Choroid plexus epithelial cell (primary cell): ENCODE results near the gene TCERG1.

Source experiments
- DNase-seq: peaks from one replicate; pipeline ENCODE4 v3.0.0-alpha.2; 2010; ENCODE audit warnings: low read depth
- H3K4me3 ChIP-seq: 2 replicates; pipeline ENCODE4 v1.5.1; 2011; ENCODE audit warnings: low read depth, mild to moderate bottlenecking, control low read depth, low read length, moderate library complexity
- CTCF ChIP-seq: conservative IDR thresholded peaks from 2 replicates; pipeline ENCODE4 v1.5.1; 2011; ENCODE audit warnings: low read depth, mild to moderate bottlenecking, control low read depth, inconsistent platforms, low read length, moderate library complexity

TCERG1 gene

GRCh38 chr5:146446861-146447733 lies at the start of gene TCERG1:
TSS of gene TCERG1 (plus strand) at chr5:146447333. CDS start at chr5:146447350, 17 bp downstream.
- peak; percentile 100 for DNase-seq
- H3K4me3 ChIP-seq = peak within 1 kb of the TSS; percentile 100

GRCh38 chr5:146398826-146399225 lies 48.3 kb upstream of the TCERG1 start:
- no peak for DNase-seq
- TF ChIP-seq CTCF = no peak
- H3K4me3 ChIP-seq = no peak overlapping the region

More at GRCh38 chr5:146446861-146447733, at the start of gene TCERG1:
- TF ChIP-seq CTCF = peak; percentile 80

DNA sequence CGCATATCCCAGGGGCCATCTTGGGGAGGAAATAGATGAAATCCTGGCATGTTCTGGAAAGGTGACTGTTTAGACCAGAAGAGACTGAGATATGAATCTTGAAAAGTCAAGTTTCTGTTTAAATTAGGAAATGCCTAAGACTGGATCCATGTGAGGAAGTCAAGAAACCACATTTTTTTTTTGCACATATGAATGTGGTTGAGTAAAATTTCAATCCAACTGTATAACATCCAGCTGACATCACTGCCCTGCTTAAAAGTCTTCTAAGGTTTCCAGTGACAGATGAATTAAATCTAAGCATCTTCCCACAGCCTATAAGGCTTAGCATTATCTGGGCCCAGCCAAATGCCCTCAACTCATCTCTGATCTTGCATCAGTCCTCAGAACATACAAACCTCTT lies 47.7 kb upstream of the TCERG1 start:
- DNase-seq = no peak
- TF ChIP-seq CTCF = no peak

DNA sequence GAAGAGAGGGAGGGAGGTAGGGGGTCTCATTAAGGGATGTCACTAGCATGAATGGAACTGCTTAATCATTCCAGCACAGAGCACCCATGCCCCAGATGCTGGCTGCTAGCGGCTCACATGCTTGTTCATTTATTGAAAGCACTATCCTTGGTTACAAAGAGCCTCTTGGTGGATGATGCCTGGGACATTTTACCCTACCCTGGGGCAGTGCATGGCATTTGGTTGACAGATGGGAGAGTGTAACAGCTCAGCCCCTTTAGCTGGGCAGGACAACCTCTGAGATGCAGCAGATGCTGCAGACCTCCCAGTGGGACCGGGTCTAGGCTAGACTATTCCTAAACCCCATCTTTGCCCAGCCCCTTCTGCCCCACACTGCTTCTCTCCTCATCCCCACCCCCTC lies 46.9 kb upstream of the TCERG1 start:
- DNase-seq = no peak
- no peak for TF ChIP-seq CTCF
- no peak overlapping the region for H3K4me3 ChIP-seq

More for the DNA sequence above, 47.7 kb upstream of the TCERG1 start:
- H3K4me3 ChIP-seq = no peak overlapping the region

GRCh38 chr5:146401021-146401420 lies 46.1 kb upstream of the TCERG1 start:
- TF ChIP-seq CTCF = no peak
- DNase-seq = no peak
- no peak overlapping the region for H3K4me3 ChIP-seq

GRCh38 chr5:146402949-146403348 lies 44.2 kb upstream of the TCERG1 start:
- H3K4me3 ChIP-seq = no peak overlapping the region
- TF ChIP-seq CTCF = no peak
- DNase-seq = no peak
